GM20431 (cell line): ENCODE data around the gene TMEM255A.

Experiments used
- in situ Hi-C: fragments of 300-500 bp; cut with MseI, MboI; formaldehyde crosslinking; loops from one replicate; pipeline ENCODE4 v1.15.0; 2020; ENCODE audit warnings: low sequenced_read_pairs; ENCODE audit not compliant: unreplicated experiment

TMEM255A gene

DNA sequence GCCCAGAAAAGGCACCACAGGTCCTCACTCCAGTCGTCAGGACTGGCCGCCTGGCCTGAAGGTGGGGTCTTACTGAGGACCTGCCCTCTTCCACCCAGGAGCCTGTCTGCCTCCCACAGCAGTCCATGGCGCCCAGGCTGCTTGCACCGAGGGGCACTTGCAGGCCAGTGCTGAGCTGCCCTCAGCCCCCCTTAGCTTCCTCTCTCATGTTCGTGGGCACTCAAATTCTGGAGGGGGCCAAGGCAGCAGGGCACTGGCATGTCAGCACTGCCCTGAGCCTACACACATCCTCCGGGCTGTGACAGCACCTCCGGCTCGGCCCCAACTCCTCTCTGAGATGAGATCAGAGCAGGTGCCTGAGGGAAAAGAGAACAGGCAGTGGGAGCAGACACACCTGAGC is 87.9 kb downstream of the TMEM255A start:
- in situ Hi-C loops: loop anchor here (25.0 kb wide), 1 partner anchor 236 kb away; no protein-coding TSS in a partner anchor

DNA sequence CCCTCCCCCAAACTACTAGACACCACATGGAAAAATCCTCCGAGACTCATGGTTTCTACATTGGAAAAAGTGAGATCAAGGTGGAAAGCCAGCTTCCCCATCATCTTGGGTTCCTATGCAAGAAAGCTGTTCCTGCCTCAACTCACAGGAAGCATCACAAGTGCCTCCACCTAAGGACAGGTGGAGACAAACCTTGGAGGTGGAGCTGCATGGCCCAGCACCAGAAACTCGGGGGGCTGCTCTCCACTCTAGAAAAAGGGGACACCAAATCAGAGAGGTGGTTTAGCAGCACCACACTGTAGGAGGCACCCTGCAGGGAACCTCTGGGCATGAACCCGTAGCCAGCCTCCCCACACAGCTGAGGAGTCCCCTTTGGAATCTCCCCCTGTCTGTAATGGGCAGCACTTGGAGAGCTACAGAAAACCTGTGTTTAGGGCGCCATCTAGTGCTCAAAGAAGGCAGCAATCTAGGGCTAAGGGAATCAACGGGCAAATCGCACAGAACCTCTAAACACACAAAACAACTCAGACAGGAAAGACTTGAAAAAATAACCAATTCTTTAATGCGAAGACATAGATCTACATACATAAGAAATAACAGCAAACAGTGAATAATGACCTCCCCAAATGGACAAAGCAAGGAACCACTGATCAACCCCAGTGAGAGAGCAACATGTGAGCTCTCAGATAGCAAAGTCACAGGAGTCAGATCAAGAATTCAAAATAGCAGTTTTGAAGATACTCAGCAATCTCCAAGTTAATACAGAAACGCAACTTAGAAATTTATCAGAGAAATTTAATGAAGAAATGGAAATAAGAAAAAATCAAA is 97.6 kb downstream of the TMEM255A start:
- in situ Hi-C loops: loop anchor here (25.0 kb wide), 1 partner anchor 226 kb away; no protein-coding TSS in a partner anchor
